Iris pigment epithelial cell (primary cell): ENCODE results near the gene DNAJC17.

Experiments
- DNase-seq: peaks from one replicate; pipeline ENCODE4 v3.0.0-alpha.2; 2011; ENCODE audit warnings: low read depth

The DNAJC17 gene

DNA sequence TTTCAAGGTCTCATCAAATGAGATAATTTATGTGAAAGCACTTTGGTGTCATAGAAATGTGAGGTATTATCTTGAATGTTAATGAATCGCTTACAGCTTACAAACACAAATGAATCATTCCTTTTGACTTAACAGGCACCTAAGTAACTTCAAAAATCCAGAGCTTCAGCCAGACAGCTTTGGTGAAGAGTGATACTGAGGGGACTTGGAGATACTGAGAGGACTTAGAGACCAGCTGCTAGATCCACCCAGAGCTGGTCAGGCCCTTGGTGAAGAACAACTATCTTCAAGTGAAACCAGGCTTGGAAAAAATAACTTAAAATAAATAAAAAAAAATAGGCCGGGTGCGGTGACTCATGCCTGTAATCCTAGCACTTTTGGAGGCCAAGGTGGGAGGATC lies 16.6 kb downstream of the DNAJC17 start:
- DNase-seq, result peak; percentile 60

DNA sequence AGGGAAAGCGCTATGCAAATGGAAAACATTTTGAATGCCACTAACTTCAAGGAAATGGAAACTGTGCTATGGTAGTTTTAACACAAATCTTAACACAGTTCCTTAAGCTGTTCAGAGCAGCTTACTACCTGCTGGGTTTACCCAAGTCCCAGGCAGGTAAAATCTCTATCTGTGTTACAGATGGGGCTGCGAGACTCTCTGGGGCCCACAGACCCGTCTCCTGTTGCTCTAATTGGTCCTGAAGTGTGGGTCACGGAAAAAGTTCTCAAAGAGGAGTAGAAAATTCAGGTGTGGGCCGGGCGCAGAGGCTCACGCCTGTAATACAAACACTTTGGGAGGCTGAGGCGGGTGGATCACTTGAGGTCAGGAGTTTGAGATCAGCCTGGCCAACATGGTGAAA lies 17.3 kb downstream of the DNAJC17 start:
- DNase-seq, result no peak

DNA sequence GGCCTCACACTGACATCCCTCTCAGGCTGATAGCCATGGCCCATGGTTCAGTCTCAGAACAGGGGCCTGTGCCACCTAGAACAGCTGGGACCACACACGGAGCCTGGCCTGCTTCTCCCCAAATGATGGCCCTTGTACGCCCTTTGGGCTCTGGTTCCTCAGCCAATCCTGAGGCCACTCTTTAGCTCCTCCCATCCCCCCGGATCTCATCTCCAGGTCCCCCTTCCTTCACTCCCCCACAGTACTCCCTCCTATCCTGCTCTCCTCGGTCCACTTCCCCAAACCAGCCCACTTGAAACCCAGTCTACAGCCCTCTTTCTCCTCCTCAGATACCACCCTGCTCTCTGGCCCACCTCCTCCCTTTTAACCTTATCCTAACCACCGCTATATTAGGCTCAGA lies 18.2 kb downstream of the DNAJC17 start:
- no peak for DNase-seq

DNA sequence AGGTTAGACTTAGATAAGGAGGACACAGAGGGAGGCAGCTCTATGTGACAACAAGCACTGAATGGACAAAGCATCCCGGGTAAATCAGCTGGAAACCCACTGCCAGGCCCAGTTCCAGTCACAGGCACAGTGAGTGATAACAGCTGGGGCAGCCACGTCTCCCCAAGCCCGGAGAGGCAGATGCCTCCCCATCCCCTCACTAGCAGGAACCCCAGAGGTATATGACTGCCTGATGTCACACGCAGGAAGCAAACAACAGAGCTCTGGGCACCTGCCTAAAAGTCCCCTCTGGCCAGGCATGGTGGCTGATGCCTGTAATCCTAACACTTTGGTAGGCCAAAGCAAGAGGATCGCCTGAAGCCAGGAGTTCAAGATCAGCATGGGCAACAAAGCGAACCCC lies 19.3 kb downstream of the DNAJC17 start:
- no peak for DNase-seq

DNA sequence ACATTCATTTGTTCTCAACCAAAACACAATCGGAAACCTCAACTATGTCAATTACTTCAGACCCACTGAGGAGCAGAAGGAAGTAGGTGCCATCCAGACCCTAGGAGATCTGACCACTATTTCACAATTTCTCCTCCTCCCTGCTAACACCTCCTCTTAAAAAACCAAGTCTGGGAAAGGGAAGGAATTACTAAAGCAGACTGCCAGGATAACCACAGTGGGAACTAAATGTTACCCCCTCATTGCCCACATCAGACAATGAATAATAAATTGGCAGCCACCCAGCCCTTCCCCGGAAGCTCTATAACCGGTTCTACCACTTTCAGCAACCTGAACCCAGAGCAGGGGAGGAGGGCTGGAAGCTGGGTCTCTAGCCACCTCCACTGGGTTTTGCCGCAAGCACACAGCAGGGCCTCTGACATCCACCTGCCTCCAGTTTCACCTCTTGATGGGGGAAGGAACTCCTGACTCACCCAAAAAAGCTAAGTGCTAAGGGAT lies 19.9 kb downstream of the DNAJC17 start:
- DNase-seq, result peak; percentile 80

DNA sequence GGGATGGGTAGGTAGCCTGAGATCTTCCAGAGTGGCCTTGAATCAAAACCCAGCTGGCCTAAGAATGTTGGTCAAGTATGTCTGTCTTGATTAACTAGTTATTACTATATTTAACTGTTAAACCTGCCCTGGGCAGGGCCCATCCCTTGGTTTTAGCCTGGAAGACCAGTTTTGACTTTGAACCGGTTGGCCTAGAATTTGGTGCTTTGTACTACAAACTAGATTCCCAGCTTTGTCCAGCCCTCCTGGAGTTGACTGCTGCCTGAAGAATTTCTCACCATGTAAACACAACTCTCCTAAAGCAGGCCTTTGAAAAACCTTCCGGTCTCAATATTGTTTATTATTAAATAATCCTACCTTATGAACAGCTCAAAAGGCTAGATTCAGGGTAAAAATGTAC lies 21.5 kb downstream of the DNAJC17 start:
- no peak for DNase-seq

DNA sequence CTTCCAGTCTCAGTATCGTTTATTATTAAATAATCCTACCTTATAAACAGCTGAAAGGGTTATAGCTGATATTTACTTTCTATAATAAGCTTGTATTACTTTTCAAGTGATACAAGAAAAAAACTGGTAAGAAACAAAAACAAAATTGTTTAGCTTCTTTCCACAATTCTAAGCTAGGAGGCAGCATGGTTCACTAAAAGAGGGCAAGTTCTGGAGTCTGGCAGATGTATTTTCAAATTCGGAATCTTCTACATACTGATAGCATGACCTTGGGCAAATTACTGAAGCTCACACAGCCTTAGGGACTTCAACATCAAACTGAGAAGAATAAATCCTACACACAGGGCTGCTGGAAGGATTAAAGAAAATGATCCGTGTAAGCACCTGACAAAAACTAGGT lies 22.1 kb downstream of the DNAJC17 start:
- DNase-seq, result no peak

DNA sequence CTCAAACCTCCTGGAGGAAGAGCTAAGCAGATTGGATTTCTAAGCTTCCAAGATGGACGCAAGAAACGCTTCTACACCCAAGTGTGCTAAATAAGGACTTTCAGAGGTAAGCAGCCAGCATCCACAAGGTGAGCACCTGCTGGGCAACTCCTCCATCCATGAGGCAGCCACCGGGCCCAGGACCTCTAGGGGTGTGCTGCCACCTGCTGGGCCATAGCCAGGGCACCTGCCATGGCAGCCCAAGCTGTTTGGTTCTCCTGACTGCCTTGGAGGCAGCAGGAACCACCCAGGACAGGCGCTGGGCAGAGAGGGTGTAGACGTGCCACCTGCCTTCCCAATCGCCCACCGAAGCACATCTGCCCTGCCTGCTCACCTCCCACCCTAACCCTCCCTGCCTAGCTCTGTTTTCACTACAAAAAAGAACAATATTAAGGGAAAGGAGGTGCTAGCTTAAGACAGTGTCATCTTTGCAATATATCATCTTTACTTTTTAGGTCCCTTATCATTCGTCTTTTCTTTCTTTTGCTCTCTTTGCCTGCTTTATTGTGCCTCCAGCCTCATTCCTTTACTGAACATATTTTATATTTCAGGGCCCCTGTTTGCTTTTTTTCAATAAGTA lies 24.6 kb downstream of the DNAJC17 start:
- peak; percentile 22 for DNase-seq

DNA sequence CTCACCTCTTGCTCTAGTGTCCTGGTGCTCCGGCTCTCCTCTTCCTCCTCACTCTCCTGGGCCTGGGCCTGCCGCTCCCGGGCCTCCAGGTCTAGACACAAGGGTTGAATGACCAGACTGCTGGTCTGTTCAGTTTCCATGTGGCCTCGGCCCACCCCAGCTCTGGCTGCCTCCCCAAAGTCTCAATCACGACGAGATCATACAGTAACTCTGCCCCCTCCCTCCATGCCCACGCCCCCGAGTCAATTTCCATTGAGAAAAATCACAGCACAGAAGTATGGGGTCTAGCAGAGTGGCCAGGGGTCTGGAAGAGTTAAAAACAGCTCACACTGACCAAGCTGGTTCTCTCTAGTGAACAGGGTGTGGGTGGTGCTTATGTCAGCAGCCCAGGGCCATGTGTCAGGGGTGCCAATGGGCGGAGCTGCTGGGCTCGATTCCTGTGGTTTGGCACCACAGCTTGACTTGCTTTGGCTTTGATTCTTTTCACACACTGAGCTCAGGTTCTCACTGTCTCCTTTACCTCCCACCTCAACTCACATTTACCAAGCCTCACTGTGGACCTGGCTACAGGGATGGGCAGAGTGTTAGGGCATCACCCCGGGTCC lies 30.6 kb downstream of the DNAJC17 start:
- peak; percentile 47 for DNase-seq

DNA sequence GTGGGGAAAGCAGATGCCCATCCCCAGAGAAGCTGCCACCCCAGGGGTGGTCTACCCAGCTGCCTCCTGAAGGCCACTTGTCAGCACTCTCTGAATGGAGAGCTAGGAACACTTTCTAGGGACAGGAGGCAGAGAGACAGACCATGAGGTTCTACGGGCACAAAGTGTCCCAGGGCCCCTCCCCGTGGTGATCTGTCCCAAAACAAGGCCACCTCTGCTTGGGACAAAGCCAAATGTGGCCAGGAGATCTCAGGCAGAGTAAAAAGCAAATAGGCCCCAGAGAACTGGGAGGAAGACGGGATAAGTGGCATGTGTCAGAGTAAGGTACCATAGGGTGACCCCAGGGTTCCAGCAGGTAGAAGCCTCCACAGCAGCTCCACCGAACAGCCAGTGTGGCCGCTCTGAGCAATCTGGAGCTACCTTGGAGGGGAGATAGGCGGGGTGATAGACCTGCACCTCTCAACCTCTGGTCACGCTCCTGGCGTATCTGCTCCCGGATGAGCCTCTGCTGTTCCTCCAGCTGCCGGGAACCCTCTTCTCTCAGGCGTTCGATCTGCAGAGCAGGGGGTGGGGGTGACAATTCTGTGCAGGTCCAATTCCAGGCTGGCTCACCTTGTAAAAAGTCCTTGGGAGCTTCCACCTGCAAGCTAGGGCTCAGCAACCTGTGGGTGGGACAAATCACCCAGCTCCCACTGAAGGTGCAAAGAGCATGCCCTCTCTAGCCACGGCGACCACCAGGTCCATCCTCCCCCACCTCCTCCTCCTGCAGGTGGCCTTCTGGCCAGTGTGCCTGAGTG lies 31.3 kb downstream of the DNAJC17 start:
- DNase-seq, result no peak

DNA sequence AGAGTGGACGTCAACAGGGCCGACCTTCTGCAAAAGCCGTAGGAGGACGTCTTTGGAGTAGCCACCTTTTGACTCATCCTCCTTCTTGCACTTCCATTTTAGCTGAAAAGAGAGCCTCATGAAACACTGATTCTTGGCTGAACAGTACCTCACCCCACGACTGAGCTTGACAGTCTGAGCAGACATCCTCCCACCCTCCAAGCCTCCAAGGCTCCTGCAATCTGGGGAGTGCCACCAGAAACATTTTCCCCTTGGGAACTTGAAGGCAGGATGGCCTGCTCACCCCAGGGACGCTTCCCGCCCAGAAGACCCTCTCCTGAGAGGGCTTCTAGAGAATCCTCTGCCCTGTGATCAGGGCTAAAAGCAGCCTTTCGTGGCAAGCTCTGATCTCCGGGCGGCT lies 32.3 kb downstream of the DNAJC17 start:
- no peak for DNase-seq

DNA sequence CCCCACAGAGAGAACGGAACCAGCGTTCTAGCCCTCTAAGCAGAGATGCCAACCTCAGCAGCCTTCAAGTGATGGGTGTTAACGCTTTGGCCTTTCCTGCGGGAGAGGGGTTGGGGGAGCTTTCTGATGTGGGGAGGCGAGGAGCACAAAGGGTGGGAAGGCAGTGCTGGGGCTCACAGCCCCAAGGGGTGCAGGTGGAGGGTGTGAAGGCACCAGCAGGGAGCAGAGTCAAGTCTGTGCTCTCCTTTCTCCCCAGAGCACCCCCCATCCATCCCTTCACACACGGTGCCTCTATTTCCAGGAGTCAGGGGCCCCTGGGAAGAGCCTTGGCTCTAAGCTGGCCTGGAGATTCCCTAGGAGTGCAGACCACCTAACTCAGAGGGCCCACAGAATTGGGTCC lies 33.4 kb downstream of the DNAJC17 start:
- DNase-seq, result no peak

DNA sequence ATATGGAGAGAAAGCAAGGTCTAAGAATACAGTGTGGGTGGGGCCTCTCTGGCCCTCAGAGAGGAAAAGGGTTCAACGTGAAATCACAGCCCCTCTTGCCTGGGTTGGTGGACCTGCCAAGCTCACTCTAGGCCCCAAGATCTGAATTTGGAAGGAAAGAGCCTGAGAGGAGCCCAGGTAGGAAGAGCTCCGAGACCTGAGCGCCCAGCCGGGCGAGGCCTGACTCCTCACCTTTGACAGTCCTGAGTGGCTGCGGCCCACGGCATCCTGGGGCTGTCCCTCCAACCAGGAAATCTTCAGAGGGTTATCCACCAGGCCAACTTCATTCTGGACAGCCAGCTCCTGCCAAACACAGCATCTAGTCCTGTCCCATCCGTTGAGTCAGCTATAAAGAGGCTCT lies 33.8 kb downstream of the DNAJC17 start:
- no peak for DNase-seq

DNA sequence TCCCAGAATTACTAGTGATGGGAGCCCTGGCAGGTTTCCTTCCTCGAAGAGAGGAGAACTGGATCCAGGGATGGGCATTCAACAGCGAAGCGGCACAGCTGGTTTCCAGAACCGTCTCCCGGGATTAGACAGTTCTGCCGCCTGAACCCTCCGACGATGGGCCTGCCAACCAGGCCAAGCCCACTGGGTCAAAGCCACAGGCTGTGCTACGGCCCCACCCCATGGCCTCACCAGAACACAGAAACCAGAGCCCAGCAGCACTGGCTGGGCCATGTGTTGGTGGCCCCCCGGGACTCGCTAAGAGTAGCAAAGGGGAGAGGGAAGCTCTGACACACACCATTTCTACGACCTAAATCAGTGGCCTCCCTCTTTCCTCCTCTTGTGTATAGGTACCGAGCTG lies 35.3 kb downstream of the DNAJC17 start:
- DNase-seq, result no peak

DNA sequence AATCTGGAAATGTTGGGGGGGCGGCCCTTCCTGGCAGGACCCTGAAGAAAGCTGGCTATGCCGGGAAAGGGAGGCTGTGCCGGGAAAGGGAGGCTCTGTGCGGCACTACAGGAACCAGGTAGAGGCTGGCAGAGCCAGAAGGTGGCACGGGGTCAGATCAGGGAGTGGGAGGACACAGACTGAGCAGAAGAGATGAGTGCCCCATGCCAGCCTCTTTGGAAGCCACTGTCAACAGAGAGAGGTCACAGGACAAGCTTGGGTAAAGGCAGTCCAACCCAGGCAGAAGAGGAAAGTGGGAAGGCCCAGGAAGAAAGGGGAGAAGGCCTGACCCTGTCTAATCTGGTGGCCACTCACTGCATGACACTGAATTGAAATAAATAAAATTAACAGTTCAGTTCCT lies 36.0 kb downstream of the DNAJC17 start:
- DNase-seq, result no peak

DNA sequence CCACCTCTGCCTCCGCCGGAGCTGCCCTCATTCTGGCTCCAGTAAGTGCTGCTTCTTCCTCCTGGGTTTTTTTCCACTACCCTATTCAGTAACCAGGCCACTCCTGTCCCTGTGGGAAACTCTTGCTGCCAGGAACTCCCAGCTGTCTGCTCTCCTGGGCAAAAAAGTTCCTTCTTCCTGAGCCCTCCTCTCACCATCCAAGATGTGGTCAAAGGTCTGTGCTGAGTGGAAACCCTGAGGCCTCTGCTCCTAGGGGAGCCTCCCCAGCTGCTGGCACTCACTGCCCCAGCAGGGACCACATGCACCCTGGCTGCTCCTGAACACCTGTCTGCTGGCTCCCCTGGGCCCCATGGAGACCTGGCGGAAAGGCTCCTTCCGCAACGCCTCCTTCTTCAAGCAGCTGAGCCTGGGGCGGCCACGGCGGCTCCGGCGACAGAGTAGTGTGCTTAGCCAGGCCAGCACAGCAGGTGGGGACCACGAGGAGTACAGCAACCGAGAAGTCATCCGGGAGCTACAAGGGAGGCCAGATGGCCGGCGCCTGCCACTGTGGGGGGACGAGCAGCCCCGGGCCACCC lies 37.0 kb downstream of the DNAJC17 start:
- no peak for DNase-seq

DNA sequence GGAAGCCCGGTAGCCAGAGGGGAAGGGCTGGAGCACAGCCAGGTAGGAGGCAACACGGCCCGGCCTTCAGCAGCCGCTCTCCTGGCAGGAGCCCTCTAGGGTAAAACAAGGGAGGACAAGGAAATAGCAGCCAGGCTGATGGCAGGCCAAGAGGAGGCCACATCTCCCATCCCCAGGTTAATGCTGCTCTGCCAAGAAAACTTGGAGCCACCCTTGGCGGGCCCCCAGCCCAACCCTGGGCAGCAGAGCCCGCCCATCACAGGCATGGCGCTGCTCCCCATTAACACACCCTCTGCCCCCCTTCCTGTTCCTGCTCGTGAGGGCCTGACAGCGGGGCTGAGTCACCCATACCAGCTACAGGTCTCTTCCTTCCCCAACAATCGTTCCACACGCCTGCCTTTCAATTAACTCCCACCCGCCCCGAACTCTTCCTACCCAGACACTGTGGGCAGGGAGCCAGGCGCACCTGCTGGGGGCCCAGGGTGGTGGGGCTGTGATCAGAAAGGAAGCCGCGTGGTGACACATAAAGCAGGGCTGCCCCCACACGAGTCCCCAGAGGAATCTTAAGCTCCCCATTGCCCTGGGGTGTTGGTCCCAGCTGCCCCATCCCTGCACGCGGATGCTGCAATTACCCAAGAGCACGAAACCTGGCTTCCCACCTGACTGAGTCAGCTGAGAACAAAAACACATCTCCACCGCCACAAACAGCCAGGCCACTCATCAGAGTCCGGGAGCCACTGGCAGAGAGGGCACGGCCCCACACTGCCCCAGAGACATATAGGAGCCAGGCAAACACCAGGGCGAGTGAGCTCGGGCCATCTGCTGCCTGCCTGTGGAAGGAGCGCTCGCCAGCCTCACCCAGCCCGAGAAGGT lies 37.8 kb downstream of the DNAJC17 start, which contains the start of gene C15orf62:
C15orf62 (plus strand) TSS at position 707 of the 873 bp plus-strand sequence. CDS start 516 bp downstream, outside the sequence.
- peak; percentile 66 for DNase-seq

DNA sequence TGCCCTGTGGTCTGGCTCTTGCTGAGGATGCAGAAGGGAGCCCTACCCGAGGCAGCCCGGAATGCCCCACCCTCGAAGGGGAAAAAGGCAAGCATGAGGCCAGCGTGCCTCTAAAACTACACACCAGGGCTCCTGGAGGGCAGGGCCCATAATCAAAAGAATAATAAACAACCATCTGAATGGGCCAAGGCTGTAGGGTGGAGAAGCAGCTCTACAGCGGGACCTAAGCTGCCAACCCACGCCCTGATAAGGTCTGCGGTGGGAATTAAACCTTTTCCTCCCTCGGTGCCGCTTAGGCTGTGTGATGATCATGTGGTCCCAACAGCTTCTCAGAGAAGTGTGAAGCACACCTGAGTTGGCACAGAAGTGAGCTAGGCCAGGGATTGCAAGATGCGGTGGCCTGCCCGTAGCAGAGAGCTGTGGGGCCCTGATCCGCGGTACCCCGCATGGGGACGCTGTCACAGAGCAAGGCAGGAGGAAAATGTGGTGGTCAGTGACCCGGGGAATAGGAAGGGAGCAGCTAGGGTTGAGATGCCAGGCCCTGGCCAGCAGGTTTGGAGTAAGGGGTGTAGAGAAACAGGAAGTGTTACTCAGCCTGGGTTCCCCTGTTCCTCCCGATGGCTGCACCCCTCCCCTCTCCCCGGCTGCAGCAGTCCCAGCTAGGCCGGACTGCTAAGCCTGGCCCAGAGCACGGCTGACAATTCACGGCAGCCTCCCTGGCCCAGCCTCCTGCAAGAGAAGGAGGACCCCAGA lies 38.6 kb downstream of the DNAJC17 start:
- no peak for DNase-seq

DNA sequence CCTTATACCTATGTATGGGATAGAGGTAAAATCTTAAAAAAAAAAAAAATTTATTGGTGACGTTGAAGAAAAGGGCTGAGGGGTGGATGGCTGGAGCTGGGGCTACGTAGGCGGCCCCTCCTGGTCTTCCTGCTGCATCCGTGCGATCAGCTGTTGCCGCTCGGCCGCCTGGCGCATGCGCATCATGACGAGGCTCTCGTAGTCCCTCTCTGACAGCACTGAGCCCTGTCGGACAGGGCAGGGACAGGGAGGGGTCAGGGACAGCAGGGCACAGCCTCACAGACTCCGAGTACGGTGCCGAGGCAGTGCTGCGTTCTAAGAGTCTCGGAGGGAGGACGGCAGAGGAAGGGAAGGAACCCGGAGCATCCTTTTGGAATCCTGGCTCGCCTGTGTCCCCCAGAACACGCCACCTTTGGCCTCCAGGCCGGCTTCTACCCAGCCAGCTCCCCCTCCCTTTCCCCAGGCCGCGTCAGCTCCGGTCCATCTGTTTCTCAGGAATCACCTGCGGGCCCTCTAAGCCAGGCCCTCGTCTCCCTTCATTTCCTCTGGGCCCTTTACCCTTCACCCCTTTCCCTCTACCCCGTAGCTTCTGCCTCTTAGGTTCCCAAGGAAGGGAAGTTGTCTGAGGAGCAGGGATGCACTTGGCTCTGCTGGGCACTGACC lies 39.3 kb downstream of the DNAJC17 start:
- DNase-seq, result no peak
